SK-N-DZ (cell line): ENCODE data around the gene DNMT3A.
"Not testable (repeated sequence)": the region's sequence is repeated elsewhere in the genome, so short reads cannot be mapped to it uniquely, and the experiment has no call there.

ENCODE experiments used
- DNase-seq: peaks from one replicate; pipeline ENCODE4 v3.0.0-alpha.2; 2015; ENCODE audit warnings: low spot score

The DNMT3A gene

GRCh38 chr2:25285265-25286024 is 56.3 kb downstream of the DNMT3A start:
- DNase-seq, result no peak

GRCh38 chr2:25284756-25285155 is 57.0 kb downstream of the DNMT3A start:
- DNase-seq, result no peak

DNA sequence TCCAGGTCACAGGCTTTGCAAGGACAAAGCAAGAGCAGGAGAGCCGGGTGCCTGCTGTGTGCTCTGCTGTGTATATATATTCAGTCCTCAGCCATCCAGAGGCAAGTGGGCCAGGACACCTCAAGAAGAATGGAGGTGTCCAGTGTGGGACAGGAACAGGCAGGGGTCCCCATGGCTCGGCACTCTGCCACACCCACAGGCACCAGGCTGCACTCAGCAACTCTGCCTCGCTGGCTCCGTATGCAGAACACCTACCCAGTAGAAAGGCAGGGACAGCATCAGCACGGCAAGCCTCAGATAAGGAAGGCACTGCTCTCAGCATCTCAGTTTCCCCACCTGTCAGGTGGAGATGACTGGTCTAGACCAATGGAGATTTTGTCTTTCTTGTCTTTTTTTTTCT is 57.8 kb downstream of the DNMT3A start:
- DNase-seq, result no peak

DNA sequence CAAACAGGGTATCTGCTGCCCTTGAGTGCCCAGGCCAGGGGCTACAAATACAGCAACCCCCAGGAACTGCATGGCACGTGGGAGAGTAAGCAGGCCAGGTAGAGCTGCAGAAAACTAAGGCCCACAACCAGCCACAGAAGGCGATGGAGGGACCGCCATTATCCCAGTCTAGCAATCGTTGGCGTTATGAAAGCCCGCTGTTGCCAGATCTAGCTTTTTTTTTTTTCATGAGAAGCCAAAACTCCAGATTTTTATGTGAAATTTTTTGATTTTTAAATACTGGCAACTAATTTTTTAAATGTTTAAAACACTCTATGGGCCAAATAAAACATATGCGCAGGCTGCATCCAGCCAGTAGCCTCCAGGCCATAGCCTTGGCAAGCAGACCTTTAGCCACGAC is 59.8 kb downstream of the DNMT3A start:
- DNase-seq, result no peak

DNA sequence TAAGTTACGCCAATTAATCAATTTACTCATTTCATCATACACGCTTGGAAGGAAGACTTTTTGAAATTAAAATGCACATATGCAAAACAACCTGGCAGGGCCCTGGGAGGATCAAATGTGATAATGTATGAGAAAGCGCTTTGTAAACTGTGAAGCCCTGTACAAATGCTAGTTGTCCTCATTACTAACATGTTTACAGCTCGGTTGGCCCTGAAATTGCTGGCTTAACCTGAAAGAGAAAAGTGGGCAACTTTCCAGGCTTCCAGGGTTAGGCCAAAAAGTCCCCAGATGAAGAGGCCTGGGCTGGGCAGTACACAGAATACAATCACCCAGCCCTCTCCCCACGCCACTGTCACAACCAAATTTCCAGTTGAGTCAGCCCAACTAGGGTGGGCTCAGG is 60.2 kb downstream of the DNMT3A start:
- no peak for DNase-seq

- DNase-seq, result no peak
Observed at GRCh38 chr2:25280051-25280687, 61.6 kb downstream of the DNMT3A start.

- DNase-seq, result no peak
Observed at GRCh38 chr2:25279091-25279651, 62.6 kb downstream of the DNMT3A start.

GRCh38 chr2:25276569-25277465 is 64.9 kb downstream of the DNMT3A start:
- no peak for DNase-seq

- no peak for DNase-seq
Observed at GRCh38 chr2:25275575-25275965, 66.2 kb downstream of the DNMT3A start.

DNA sequence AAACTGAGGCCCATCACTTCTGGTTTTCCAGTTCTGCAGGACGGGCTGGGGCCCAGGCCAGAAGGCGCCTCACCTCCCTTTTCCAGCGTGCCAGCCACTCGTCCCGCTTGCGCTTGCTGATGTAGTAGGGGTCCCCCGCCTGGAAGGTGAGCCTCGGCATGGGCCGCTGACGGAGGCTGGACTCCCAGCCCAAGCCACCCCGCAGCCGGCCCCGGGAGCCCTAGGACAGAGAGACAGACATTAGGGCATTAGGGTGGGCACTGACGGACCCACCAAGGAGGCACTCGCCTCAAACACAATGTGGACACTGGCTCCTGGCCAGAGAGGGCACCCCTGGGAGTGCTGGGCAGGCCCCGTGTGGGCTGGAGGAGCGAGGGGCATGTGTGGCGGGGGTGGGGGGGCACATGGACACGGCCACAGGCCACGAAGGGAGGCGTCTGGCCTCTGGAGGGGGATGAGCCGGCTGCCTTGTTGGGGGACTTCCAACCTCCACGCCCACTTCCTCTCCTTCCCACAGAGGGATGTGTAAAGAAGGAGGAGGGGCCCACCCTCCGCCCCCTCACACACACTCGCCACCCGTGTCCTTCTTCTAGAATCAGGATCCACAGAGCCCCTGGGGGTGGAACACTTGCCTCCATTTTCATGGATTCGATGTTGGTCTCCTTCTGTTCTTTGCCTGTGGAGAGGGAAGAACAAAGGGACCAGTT is 66.7 kb downstream of the DNMT3A start:
- no peak for DNase-seq

DNA sequence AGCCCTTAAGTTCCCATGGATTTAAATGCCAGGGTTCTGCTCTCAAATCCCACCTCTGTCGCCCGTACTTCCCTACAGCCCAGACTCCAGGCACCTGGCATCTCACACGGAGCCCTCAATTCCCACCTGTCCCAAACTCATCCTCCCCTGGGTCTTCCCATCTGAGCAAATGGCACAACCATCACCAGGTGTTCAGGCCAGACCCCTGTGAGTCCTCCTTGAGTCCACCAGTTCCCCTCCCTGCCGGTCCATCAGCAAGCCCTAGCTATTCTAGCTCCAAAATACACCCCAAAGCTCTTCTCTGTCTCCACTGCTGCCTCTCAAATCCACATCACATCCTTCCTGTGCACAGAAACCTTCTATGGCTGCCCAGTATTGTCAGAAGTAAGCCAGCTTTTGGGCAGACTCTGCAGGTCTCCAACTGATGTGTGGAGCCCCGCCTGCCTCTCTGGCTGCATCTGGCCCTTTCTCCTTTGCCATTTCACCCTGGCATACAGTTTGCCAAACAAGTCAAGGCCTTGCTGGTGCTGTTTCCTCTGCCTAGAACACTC is 67.7 kb downstream of the DNMT3A start:
- no peak for DNase-seq

GRCh38 chr2:25272705-25273104 is 69.0 kb downstream of the DNMT3A start:
- DNase-seq, result not testable (repeated sequence)

DNA sequence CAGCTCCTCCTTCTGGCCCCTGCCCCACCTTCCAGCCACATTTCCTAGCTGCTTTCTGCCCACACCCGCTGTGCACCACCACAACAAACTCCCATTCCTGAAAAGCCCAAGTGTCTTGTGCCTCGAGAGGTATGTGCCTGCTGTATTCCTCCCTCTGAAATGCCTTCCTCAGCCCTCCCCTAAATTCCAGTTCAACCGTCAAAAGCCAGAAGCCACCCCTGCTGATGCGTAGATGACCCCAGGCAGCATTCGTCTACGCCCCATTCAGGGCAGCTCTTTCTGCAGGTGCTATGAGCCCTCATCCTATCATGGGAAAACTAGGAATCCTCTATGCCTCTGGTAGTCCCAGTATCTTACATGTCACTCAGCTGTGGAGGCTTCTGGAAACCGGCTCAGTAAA is 71.7 kb downstream of the DNMT3A start:
- no peak for DNase-seq

DNA sequence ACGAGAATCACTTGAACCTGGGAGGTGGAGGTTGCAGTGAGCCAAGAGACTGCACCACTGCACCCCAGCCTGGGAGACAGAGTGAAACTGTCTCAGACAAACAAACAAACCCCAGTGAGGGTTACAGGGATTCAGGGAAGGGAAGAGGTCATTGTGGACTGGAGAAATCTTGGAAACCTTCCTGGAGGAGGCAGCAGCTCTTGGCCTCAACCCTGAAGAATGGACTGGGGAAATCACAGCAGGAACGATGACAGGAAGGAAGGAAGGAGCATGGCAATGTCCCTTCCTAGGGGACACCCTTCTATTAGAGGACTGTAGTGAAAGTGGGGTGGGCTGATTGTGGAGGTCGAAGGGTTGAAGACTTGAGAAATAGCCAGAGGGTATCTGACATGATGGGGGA is 72.5 kb downstream of the DNMT3A start:
- no peak for DNase-seq

- DNase-seq, result no peak
Observed at GRCh38 chr2:25268139-25268538, 73.6 kb downstream of the DNMT3A start.

GRCh38 chr2:25266399-25266798 is 75.3 kb downstream of the DNMT3A start:
- DNase-seq, result no peak

DNA sequence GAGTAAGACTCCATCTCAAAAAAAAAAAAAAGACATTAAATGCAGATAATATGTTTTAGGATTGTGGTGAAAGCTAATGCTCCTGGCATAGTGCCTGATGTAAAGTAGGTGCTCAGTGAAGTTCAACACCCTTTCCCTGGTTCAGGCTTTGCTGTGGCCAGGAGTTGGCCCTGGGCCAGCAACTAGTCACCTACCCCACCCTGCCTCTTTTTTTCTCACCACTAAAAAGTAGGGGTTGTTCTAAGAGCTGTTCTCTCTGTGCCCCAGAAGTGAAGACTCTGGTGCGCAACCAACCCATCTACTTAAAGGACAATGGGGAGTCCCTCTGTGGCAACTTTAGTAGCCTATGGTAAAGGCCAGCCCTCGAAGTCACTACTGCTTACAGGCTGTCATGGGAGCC is 75.9 kb downstream of the DNMT3A start:
- no peak for DNase-seq

DNA sequence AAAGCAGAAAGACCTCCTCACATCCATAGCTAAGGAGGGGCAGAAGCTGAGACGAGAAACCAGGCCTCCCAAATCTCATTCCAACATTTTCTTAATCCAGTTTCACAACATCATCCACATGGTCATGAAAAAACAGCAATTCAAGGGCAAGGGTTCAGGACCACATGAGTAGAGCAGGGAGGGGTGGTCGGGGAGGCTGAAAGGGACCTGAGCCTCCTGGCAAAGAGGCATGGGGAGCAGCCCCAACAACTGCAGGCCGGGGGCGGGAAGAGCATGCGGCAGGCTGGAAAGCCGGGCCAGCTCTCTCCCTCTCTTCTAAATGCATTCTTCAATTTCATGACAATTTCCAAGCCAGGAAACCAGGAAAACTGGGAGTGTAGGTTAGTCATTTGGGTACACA is 76.7 kb downstream of the DNMT3A start:
- DNase-seq, result no peak

DNA sequence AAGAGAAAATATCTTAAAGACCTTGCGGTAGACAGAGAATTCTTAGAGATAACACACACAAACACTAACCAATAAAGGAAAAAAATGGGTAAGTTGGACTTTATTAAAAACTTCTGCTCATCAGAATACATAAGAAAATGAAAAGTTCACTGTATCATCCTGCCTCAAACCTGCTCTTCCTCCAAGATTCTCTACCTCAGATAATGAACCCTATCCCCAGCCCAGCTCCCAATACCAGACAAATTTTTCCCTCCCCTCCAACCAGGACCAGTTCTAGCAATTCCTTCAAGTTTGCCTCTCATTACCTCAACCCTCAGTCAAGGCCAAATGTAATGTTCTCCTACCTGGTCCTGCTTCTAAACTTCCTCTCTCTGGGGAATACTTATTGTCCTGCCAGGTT is 79.4 kb downstream of the DNMT3A start:
- DNase-seq, result no peak

GRCh38 chr2:25259737-25260124 is 82.0 kb downstream of the DNMT3A start:
- no peak for DNase-seq
